Duodenal mucosa (tissue), 2 donors: ENCODE measurements around the gene PNPLA2.

Experiments used
- H3K27ac ChIP-seq: one replicate; pipeline ENCODE4 v1.7.0; 2013; ENCODE audit warnings: low read depth, low read length
- H3K27me3 ChIP-seq, 2 donors: one replicate each; pipeline ENCODE4 v1.7.0; 2013; ENCODE audit warnings: low read length in 2 of 2, control low read depth in 1 of 2; ENCODE audit not compliant: insufficient read depth in 2 of 2, control insufficient read depth in 1 of 2
- H3K36me3 ChIP-seq, 2 donors: one replicate each; pipeline ENCODE4 v1.7.0; 2013; ENCODE audit warnings: low read length in 2 of 2, control low read depth in 1 of 2; ENCODE audit not compliant: insufficient read depth in 2 of 2, control insufficient read depth in 1 of 2
- H3K4me1 ChIP-seq, 2 donors: one replicate each; pipeline ENCODE4 v1.7.0; 2013; ENCODE audit warnings: low read length in 2 of 2, control low read depth in 1 of 2; ENCODE audit not compliant: insufficient read depth in 2 of 2, control insufficient read depth in 1 of 2
- H3K4me3 ChIP-seq, 2 donors: one replicate each; pipeline ENCODE4 v1.7.0; 2013; ENCODE audit warnings: low read length in 2 of 2, low read depth in 1 of 2
- H3K9ac ChIP-seq, 2 donors: one replicate each; pipeline ENCODE4 v1.7.0; 2013; ENCODE audit warnings: low read length in 2 of 2, low read depth in 1 of 2
- H3K9me3 ChIP-seq, 2 donors: one replicate each; pipeline ENCODE4 v1.7.0; 2013; ENCODE audit warnings: low read length in 2 of 2, control low read depth in 1 of 2; ENCODE audit not compliant: control insufficient read depth in 1 of 2

The PNPLA2 gene

DNA sequence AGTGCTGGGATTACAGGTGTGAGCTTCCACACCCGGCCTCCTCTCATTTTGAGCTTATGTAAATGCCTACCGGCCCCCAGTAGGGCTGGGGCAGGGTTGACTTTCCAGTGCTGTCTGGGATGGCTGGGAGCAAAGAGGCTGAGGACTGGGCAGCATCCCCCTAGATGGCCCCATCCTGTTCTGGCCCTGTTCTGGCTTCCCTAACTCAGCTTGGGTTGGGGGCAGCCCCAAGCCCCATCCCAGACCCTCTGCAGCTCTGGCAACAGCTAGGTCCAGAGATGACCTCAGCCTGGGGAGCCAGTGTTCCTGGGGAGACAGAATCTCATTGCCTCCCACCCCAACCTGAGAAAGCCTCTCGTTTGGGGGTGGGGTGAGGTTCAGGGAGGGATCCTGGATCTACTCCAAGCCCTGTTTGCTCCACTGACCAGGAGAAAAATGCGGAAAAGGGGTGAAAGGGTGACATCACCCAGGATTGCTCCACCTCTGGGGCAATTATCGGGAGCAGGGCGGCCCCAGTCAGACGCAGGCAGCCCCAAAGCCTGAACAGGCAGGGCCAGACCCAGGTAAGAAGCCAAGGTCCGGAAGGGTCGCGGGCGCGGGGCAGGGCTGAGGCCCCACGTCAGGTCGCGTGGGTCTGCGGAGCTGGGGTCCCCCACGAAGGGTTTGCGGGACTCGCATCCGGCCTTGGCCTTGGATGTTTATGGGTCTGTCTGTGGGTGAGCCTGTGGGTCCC, at the start of gene PNPLA2:
TSS of gene PNPLA2 (plus strand) at position 519 of the 733 bp plus-strand sequence. CDS start 805 bp downstream, outside the sequence.
- Histone ChIP-seq H3K36me3 (peaks cover 0 to 9% of the 10 kb centered on the region in 2 donors), H3K4me1 (peaks cover 28 to 29% of the 10 kb centered on the region in 2 donors), H3K9me3 (no peaks in the 10 kb centered on the region), H3K27ac (peak within 1 kb of the TSS; percentile 96), H3K27me3 (no peaks in the 10 kb centered on the region), H3K4me3 (peak within 1 kb of the TSS; percentile 75 to 87), H3K9ac (peak within 1 kb of the TSS; percentile 79 to 88)

DNA sequence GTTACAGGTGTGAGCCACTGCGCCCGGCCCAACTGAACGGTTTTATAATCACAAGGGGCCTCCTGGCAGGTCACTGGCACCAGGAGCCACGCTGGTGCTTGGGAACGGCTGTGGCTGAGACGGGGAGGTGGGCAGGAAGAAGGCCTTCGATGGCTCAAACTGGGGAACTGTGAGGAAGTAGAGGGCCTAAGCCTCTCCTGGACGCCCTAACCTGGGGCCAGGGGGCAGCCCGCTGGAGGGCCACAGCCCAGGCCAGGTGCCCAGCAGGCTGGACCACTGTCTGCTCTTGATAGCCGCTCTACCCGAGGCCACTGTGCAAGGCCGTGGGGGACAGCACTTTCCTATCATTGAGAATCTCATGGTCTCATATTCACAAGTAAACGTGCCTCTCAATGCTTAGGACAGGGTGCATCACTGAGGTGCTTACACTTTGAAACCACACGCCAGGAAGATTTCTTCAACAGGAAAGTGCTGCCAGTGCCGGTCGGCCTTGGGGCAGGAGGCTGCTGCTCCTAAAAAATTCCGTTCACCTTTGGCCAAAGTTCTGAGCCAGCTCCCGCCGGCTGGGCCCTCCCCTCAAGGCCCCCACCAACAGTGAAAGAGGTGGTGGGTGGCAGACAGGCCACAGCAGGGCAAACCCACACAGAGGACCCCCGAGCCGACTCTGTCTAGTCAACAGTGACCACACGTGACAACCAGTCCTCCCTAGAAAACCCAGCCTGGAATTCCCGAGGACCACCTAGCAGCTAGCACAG, 48.6 kb upstream of the PNPLA2 start:
- no peak overlapping the region for H3K9ac ChIP-seq

DNA sequence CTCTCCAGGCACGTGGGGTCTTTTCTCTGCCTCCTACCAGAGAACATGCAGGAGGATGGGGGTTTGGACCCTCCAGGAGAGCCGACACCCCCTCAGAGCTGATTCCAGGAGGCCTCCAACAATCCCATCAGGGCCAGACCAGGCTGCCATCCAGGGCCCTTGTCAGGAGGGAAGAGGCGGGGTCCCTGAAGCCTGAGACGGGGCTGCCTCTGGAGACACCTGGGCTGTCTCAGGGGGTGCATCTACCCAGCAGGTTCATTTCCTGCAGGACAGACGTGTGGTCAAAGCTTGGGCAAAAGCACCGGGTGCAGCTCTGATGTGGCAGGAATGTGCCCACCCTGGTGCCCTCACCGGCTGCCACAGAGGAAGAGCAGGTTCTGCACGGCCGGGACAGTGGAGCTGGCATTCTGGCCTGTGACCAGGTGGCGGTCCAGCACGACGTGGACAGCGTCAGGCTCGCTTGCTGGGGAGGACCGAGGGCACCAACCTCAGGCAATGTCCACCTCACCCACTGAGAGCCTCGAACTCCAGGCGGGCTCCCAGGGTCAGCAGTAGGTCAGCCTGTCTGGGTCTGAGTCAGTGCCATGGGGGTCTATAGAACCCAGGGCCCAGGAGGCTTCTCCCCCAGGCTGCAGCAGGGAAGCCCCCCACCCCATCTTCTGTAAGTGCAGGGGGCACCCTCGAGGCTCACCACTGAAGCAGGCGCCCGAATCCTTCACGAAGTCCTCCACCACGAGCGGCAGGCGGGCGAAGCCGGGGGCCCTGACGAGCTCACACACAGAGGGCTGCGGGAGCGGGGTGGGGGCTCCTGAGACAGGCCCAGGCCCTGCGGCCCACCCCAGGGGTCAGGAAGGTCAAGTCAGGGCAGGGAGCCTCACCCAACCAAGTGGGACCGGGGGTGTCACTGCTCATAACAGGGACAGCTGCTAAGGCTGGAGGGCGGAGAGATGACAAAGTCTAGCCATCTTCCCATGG, 47.8 kb upstream of the PNPLA2 start:
- Histone ChIP-seq H3K27me3 (no peaks in the 10 kb centered on the region), H3K4me1 (peaks cover 5% of the 10 kb centered on the region in 2 donors), H3K4me3 (no peak overlapping the region), H3K27ac (no peak overlapping the region), H3K9me3 (no peaks in the 10 kb centered on the region), H3K9ac (no peak overlapping the region), H3K36me3 (peaks cover 17 to 51% of the 10 kb centered on the region in 2 donors)

More for the DNA sequence above, 48.6 kb upstream of the PNPLA2 start:
- H3K27ac ChIP-seq: no peak overlapping the region
- H3K4me1 ChIP-seq: no peaks in the 10 kb centered on the region
- H3K9me3 ChIP-seq: no peaks in the 10 kb centered on the region
- H3K4me3 ChIP-seq: no peak overlapping the region
- no peaks in the 10 kb centered on the region for H3K27me3 ChIP-seq
- peaks cover 17 to 58% of the 10 kb centered on the region in 2 donors for H3K36me3 ChIP-seq

DNA sequence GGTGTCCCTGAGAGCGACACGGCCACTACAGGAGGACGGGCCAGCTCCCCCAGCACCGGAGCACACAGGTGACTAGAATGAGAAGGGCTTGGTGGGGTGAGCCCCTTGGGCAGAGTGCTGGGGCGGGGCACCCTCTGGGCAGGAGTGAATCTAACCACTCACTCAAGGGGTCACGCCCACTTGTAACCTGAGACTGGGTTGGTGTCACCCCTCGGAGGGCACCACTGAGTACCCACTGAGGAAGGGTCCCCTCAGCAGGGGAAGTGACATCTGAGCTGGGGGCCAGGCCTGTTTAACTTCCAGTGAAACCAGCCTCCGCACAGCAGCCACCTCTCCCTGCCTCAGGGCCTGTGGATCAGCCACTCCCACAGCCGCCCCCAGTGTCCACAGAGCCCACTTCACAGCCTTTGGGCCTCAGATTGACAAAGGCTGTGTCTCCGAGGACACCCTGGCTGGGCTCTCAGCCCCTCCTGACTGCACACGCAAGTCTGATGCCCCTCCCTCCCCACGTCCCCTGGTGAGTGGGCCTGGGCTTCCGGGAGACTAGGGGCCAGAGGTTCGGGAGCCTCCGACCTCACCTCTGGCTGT, 47.0 kb upstream of the PNPLA2 start:
- Histone ChIP-seq H3K27ac (no peak overlapping the region), H3K36me3 (peaks cover 17 to 43% of the 10 kb centered on the region in 2 donors), H3K27me3 (no peaks in the 10 kb centered on the region), H3K4me3 (no peak overlapping the region), H3K9me3 (no peaks in the 10 kb centered on the region), H3K4me1 (peaks cover 5 to 13% of the 10 kb centered on the region in 2 donors), H3K9ac (no peak overlapping the region)

GRCh38 chr11:772429-773390, 46.0 kb upstream of the PNPLA2 start:
- Histone ChIP-seq H3K27ac (no peak overlapping the region), H3K27me3 (no peaks in the 10 kb centered on the region), H3K9ac (no peak overlapping the region), H3K4me1 (peaks cover 5 to 13% of the 10 kb centered on the region in 2 donors), H3K36me3 (peaks cover 17 to 39% of the 10 kb centered on the region in 2 donors), H3K9me3 (no peaks in the 10 kb centered on the region), H3K4me3 (no peak overlapping the region)

DNA sequence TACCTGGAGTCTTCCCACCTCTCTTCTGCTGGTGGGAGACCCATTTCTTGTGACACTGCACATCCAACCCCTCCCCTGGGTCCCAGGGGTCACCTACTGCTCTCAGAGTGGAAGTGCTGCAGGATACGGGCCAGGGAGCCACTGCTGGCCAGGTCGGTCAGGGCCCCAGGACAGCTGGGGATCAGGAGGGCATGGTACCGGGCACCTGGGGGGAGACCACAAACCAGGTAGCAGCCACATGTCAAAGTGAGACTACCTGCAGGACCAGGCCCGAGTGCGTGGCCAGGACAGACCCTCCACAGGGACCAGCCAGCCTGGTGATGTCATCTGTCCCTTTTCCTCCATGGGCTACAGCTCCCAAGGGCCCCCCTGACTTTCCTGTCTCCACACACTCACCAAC, 45.3 kb upstream of the PNPLA2 start:
- H3K27ac ChIP-seq: no peak overlapping the region
- H3K4me1 ChIP-seq: peaks cover 10 to 20% of the 10 kb centered on the region in 2 donors
- no peak overlapping the region for H3K4me3 ChIP-seq
- peaks cover 17 to 39% of the 10 kb centered on the region in 2 donors for H3K36me3 ChIP-seq
- H3K9me3 ChIP-seq: no peaks in the 10 kb centered on the region
- H3K27me3 ChIP-seq: no peaks in the 10 kb centered on the region
- no peak overlapping the region for H3K9ac ChIP-seq

GRCh38 chr11:773830-774229, 44.9 kb upstream of the PNPLA2 start:
- Histone ChIP-seq H3K9ac (no peak overlapping the region), H3K4me1 (peaks cover 14 to 24% of the 10 kb centered on the region in 2 donors), H3K27ac (no peak overlapping the region), H3K36me3 (peaks cover 17 to 39% of the 10 kb centered on the region in 2 donors), H3K4me3 (no peak overlapping the region), H3K27me3 (no peaks in the 10 kb centered on the region), H3K9me3 (no peaks in the 10 kb centered on the region)

DNA sequence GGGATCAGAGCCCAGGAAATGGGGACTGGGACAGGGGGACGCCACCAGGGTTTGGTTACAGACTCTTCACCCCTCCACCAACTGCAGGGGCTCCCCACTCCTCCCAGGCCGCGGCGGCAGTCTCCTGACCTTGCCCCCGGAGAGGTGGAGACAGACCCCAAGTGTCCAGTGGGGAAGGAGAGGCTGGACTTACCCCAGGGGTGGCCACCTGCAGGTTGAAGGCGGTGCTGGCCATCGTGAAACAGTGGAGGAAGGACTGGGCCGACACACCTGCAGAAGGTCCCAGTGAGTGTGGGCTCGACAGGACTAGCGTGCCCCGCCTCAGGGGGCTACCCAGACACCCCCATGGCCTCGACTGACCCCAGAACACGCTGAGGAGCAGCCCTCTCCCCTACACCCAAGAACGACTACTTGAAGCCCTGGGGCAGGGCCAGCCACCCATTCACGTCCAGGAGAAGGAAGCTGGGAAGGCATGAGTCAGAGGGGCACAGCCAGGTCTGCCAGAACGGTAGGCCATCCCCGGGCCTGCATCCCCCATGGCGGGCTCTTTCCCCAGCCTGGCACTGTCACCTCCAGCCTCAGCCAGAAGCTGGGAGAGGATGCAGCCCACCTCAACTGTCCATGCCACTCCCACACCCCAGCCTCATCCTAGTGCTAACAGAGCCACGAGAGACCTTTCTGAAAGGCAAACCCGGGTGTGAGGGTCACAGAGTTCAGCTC, 43.7 kb upstream of the PNPLA2 start:
- Histone ChIP-seq H3K9ac (peak overlapping the region; percentile 25 to 33), H3K4me3 (peak overlapping the region in 1 of 2 donors; percentile 10), H3K4me1 (peaks cover 18 to 28% of the 10 kb centered on the region in 2 donors), H3K27me3 (no peaks in the 10 kb centered on the region), H3K36me3 (peaks cover 17 to 34% of the 10 kb centered on the region in 2 donors), H3K27ac (no peak overlapping the region), H3K9me3 (no peaks in the 10 kb centered on the region)
